OCI-LY3 (cell line): ENCODE results near the gene KRTAP2-2.
"Not testable (repeated sequence)": the region's sequence is repeated elsewhere in the genome, so short reads cannot be mapped to it uniquely, and the experiment has no call there.

Source experiments
- H2AFZ ChIP-seq: fragments of 200-600, 300-600 bp; shearing (Covaris generic); 2 replicates; pipeline ENCODE4 v1.6.0; 2014; ENCODE audit warnings: antibody characterized with exemption, low read depth, low read length
- H3K27ac ChIP-seq: fragments of 200-600, 300-600 bp; sonication (generic); 2 replicates; pipeline ENCODE4 v1.5.1; 2014; ENCODE audit warnings: mild to moderate bottlenecking, low read length, moderate library complexity, mixed read lengths
- H3K27me3 ChIP-seq: fragments of 200-600, 300-600 bp; sonication (generic); 2 replicates; pipeline ENCODE4 v1.6.1; 2014; ENCODE audit warnings: low read depth, low read length, mixed read lengths
- H3K36me3 ChIP-seq: fragments of 200-600, 300-600 bp; sonication (generic); replicated peaks from 2 replicates; pipeline ENCODE3; 2014; ENCODE audit warnings: low read depth, low read length, mixed read lengths
- H3K4me1 ChIP-seq: fragments of 300-600, 200-600 bp; sonication (generic); 2 replicates; pipeline ENCODE4 v1.6.1; 2014; ENCODE audit warnings: low read length, mixed read lengths
- H3K4me2 ChIP-seq: fragments of 200-600, 300-600 bp; sonication (generic); 2 replicates; pipeline ENCODE4 v1.6.1; 2014; ENCODE audit warnings: low read length, mixed read lengths
- H3K4me3 ChIP-seq: fragments of 300-600, 200-600 bp; sonication (generic); 2 replicates; pipeline ENCODE4 v1.5.1; 2014; ENCODE audit warnings: antibody characterized with exemption, mild to moderate bottlenecking, low read length, moderate library complexity
- H3K79me2 ChIP-seq: fragments of 300-600, 200-600 bp; shearing (Covaris generic); 2 replicates; pipeline ENCODE4 v1.6.1; 2014; ENCODE audit warnings: mild to moderate bottlenecking, low read length, mixed read lengths
- H3K9ac ChIP-seq: fragments of 300-600, 200-600 bp; shearing (Covaris generic); 2 replicates; pipeline ENCODE4 v1.6.0; 2014; ENCODE audit warnings: mild to moderate bottlenecking, low read length, moderate library complexity
- H3K9me3 ChIP-seq: fragments of 200-600, 300-600 bp; shearing (Covaris generic); 2 replicates; pipeline ENCODE4 v1.6.1; 2014; ENCODE audit warnings: low read length, mixed read lengths; ENCODE audit not compliant: insufficient read depth
- H4K20me1 ChIP-seq: fragments of 200-600, 300-600 bp; sonication (generic); 2 replicates; pipeline ENCODE4 v1.6.1; 2016; ENCODE audit warnings: low read length, mixed read lengths; ENCODE audit not compliant: insufficient read depth
- EZH2phosphoT487 ChIP-seq: fragments of 200-600 bp; shearing (Covaris generic); IDR thresholded peaks from 2 replicates; pipeline ENCODE4 v1.6.1; 2018; ENCODE audit warnings: antibody characterized with exemption, mixed run types, low read depth
- TF ChIP-seq, protein P1 (sequence below): fragments of 200-600, 300-600 bp; sonication (generic); IDR thresholded peaks from 2 replicates; pipeline ENCODE4 v1.5.1; 2014; ENCODE audit warnings: antibody characterized with exemption, low read length, low read depth

Gene KRTAP2-2

DNA sequence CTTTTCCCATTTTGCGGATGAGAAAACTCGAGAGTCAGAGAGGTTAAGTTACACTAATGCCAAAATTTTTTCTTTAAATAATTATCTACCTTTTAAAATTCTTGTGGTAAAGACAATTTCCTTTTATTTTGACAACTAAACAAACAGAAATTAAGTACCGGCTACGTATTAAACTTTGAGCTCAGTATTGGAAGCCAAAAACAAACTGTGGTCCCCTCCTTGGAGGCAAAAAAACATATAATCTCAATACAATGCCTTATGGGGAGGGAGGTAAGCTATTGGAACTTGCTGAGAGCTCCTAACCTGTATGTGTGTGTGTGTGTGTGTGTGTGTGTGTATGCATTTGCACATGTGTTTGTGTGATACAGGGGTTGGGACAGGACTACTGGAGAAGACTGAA lies 8.4 kb upstream of the KRTAP2-2 start:
- no peaks in the 10 kb centered on the region for H3K79me2 ChIP-seq
- no peaks in the 10 kb centered on the region for H3K4me1 ChIP-seq
- H3K36me3 ChIP-seq = no peaks in the 10 kb centered on the region
- no peak overlapping the region for H3K9ac ChIP-seq
- H2AFZ ChIP-seq = no peak overlapping the region
- peaks cover 23% of the 10 kb centered on the region for H3K27me3 ChIP-seq
- no peaks in the 10 kb centered on the region for H3K9me3 ChIP-seq
- H3K4me2 ChIP-seq = no peak overlapping the region
- no peak for TF ChIP-seq EZH2phosphoT487
- TF ChIP-seq, protein P1, sequence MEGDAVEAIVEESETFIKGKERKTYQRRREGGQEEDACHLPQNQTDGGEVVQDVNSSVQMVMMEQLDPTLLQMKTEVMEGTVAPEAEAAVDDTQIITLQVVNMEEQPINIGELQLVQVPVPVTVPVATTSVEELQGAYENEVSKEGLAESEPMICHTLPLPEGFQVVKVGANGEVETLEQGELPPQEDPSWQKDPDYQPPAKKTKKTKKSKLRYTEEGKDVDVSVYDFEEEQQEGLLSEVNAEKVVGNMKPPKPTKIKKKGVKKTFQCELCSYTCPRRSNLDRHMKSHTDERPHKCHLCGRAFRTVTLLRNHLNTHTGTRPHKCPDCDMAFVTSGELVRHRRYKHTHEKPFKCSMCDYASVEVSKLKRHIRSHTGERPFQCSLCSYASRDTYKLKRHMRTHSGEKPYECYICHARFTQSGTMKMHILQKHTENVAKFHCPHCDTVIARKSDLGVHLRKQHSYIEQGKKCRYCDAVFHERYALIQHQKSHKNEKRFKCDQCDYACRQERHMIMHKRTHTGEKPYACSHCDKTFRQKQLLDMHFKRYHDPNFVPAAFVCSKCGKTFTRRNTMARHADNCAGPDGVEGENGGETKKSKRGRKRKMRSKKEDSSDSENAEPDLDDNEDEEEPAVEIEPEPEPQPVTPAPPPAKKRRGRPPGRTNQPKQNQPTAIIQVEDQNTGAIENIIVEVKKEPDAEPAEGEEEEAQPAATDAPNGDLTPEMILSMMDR = no peak
- H4K20me1 ChIP-seq = no peaks in the 10 kb centered on the region
- H3K27ac ChIP-seq = no peak overlapping the region
- no peak overlapping the region for H3K4me3 ChIP-seq

DNA sequence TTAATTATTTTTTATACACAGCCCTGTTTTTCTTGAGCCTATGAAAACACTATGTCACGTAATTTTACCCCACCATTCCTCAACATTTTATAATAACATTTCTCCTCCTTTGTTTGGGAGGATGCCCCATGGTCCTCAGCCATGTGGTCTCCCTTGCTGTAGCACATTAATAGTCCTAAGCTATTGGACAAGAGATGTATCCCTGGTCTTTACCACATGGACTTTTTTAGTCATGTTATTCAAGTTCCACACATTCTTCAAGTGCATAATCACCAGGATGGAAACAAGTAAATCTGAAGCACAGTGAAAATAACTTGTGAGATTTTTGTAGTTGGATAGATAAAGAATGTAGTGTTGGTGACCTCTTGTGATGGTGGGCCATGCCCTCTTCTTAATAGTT lies 6.9 kb upstream of the KRTAP2-2 start:
- Histone ChIP-seq H3K27ac (no peak overlapping the region), H3K9me3 (no peaks in the 10 kb centered on the region), H2AFZ (no peak overlapping the region), H3K9ac (no peak overlapping the region), H3K27me3 (peaks cover 23% of the 10 kb centered on the region), H3K4me3 (no peak overlapping the region), H4K20me1 (no peaks in the 10 kb centered on the region), H3K79me2 (no peaks in the 10 kb centered on the region), H3K36me3 (no peaks in the 10 kb centered on the region), H3K4me2 (no peak overlapping the region), H3K4me1 (no peaks in the 10 kb centered on the region)
- TF ChIP-seq, protein P1 = no peak
- TF ChIP-seq EZH2phosphoT487 = no peak

DNA sequence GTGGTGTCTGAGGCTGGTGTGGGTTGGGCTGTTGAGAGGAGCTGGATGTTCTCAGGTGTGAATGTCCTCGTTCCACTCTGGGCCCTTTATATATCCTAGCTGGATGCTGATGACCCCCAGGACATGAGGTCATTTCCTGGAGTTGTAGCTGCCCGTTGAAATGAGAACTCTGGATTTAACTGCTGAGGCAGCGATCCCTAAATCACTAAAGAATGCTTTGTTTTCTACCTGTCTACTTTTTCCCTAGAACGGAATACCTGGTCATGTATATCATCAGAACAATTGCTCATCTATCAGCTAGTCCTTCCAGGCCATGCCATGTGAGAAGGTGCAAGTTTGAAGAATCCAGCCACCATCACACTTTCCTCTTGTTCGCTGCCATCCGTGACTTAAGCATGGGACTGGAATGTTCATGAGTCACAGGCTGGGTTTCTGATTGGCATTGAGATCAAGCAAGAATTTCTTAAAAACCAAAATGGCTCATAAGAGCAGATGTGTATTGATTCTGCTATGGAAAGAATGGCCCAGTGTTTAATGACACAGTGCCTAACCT lies 5.1 kb upstream of the KRTAP2-2 start, which contains the start of gene KRTAP2-3:
Gene KRTAP2-3 (minus strand): TSS at position 63 of the 553 bp plus-strand sequence. CDS start 64 bp downstream, outside the sequence.
- no peaks in the 10 kb centered on the region for H3K36me3 ChIP-seq
- H3K27me3 ChIP-seq = peaks cover 23% of the 10 kb centered on the region
- H4K20me1 ChIP-seq = no peaks in the 10 kb centered on the region
- H3K79me2 ChIP-seq = no peaks in the 10 kb centered on the region
- H3K4me2 ChIP-seq = no peak within 1 kb of the TSS
- no peaks in the 10 kb centered on the region for H3K4me1 ChIP-seq
- no peak within 1 kb of the TSS for H3K4me3 ChIP-seq
- no peak for TF ChIP-seq EZH2phosphoT487
- TF ChIP-seq, protein P1 = no peak
- no peaks in the 10 kb centered on the region for H3K9me3 ChIP-seq
- H2AFZ ChIP-seq = no peak within 1 kb of the TSS
- H3K9ac ChIP-seq = no peak within 1 kb of the TSS
- no peak within 1 kb of the TSS for H3K27ac ChIP-seq

DNA sequence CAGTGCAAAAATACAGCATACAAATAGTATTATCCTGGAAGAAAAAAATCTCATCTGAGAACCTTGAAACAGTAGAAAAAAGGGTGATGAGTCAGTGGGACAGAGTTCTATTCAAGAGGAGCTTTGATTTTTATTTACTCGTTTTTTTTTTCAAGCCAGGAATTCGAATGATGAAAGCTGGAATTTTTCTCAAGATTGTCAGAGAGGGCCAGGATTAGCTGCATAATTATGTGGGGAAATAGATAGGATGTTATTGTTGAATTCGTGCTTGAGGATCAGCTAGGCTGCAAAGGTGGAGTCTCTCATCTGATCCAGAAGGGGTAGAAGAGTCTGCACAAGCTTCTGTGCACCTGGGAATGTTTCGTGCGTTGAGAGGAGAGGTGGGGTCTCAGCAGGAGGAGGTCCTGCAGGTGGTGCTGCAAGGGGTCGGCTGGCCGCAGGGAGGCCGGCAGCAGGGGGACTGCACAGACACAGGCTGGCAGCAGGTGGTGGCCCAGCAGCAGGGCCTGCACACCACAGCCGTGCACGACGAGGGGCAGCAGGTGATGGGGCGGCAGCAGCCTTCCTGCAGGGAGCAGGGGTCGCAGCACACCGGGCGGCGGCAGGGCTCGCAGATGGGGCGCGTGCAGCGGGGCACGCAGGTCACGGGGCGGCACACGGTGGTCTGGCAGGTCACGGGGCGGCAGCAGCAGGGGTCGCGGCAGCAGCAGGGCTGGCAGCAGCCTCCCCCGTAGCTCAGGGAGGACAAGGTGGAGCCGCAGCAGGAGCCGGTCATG lies 4.4 kb upstream of the KRTAP2-2 start:
- not testable (repeated sequence) for H3K79me2 ChIP-seq, H3K9ac ChIP-seq, H4K20me1 ChIP-seq, H2AFZ ChIP-seq, H3K4me2 ChIP-seq, H3K36me3 ChIP-seq, H3K9me3 ChIP-seq, H3K4me3 ChIP-seq, H3K27ac ChIP-seq, H3K4me1 ChIP-seq
- peaks cover 23% of the 10 kb centered on the region for H3K27me3 ChIP-seq
